GM10266 (cell line): ENCODE measurements around the gene ISOC2.
"Not testable (repeated sequence)": the region's sequence is repeated elsewhere in the genome, so short reads cannot be mapped to it uniquely, and the experiment has no call there.

Source experiments
- DNase-seq: peaks from one replicate; pipeline ENCODE4 v3.0.0; 2012; ENCODE audit errors: extremely low spot score
- CTCF ChIP-seq: IDR thresholded peaks from 2 replicates; pipeline ENCODE4 v1.5.1; 2012; ENCODE audit warnings: mild to moderate bottlenecking, low read depth; ENCODE audit not compliant: control insufficient read depth, insufficient read depth; ENCODE audit errors: missing control alignments

Gene ISOC2

GRCh38 chr19:55433292-55433691, 28.1 kb downstream of the ISOC2 start:
- DNase-seq = no peak
- TF ChIP-seq CTCF = no peak

- DNase-seq = no peak
- TF ChIP-seq CTCF = no peak
These were observed 29.0 kb downstream of the ISOC2 start for GRCh38 chr19:55432241-55432959.

GRCh38 chr19:55431183-55431582, 30.3 kb downstream of the ISOC2 start:
- DNase-seq = no peak
- no peak for TF ChIP-seq CTCF

- no peak for DNase-seq
- TF ChIP-seq CTCF = no peak
These were observed 35.4 kb downstream of the ISOC2 start for GRCh38 chr19:55426042-55426441.

GRCh38 chr19:55424518-55424917, 36.9 kb downstream of the ISOC2 start:
- no peak for DNase-seq
- no peak for TF ChIP-seq CTCF

- TF ChIP-seq CTCF = no peak
- no peak for DNase-seq
These were observed 38.0 kb downstream of the ISOC2 start for GRCh38 chr19:55423225-55424005.

GRCh38 chr19:55421281-55421680, 40.2 kb downstream of the ISOC2 start:
- DNase-seq = not testable (repeated sequence)
